NT2/D1 (cell line): ENCODE measurements around the gene DACH1.

Source experiments
- SUZ12 ChIP-seq: IDR thresholded peaks from 2 replicates; pipeline ENCODE4 v1.6.1; 2011; ENCODE audit not compliant: insufficient read length, insufficient read depth; ENCODE audit errors: extremely low read depth
- YY1 ChIP-seq: IDR thresholded peaks from 2 replicates; pipeline ENCODE4 v1.6.1; 2011; ENCODE audit not compliant: insufficient read length, insufficient read depth
- ZNF274 ChIP-seq: IDR thresholded peaks from 2 replicates; pipeline ENCODE4 v1.6.1; 2011; ENCODE audit warnings: mild to moderate bottlenecking, low read depth, low read length

GRCh38 chr13:71801165-71801760 lies 65.7 kb downstream of the DACH1 start:
- no peak for TF ChIP-seq ZNF274
- no peak for TF ChIP-seq SUZ12
- no peak for TF ChIP-seq YY1
